Hepatocyte (in vitro differentiated cells): ENCODE data around the gene BANK1. TPM values are rescaled to one million over a fixed set of nuclear protein-coding genes. Genes with fewer than 3 reads are reported as not detected.

ENCODE experiments used
- DNase-seq: peaks from one replicate; pipeline ENCODE4 v3.0.0-alpha.2; 2016; ENCODE audit warnings: low spot score
- H2AFZ ChIP-seq: fragments of 200-600 bp; sonication (generic); 2 replicates; pipeline ENCODE4 v1.6.0; 2016; ENCODE audit warnings: antibody characterized with exemption, mild to moderate bottlenecking
- H3K27ac ChIP-seq: fragments of 200-600 bp; sonication (generic); 2 replicates; pipeline ENCODE4 v1.5.1; 2016; ENCODE audit warnings: mild to moderate bottlenecking
- H3K27me3 ChIP-seq: fragments of 200-600 bp; sonication (generic); 2 replicates; pipeline ENCODE4 v1.6.1; 2016
- H3K36me3 ChIP-seq: fragments of 200-600 bp; sonication (generic); replicated peaks from 2 replicates; pipeline ENCODE4 v1.5.1; 2016; ENCODE audit warnings: low read depth; ENCODE audit not compliant: insufficient read depth
- H3K4me1 ChIP-seq: fragments of 200-600 bp; sonication (generic); 2 replicates; pipeline ENCODE4 v1.5.1; 2016; ENCODE audit warnings: mild to moderate bottlenecking, moderate library complexity; ENCODE audit not compliant: insufficient read depth
- H3K4me2 ChIP-seq: fragments of 200-600 bp; sonication (generic); 2 replicates; pipeline ENCODE4 v1.6.0; 2016
- H3K4me3 ChIP-seq: fragments of 200-600 bp; sonication (generic); 2 replicates; pipeline ENCODE4 v1.5.1; 2016; ENCODE audit warnings: mild to moderate bottlenecking
- H3K79me2 ChIP-seq: fragments of 200-600 bp; sonication (generic); 2 replicates; pipeline ENCODE4 v1.6.0; 2017; ENCODE audit warnings: mild to moderate bottlenecking
- H3K9me2 ChIP-seq: fragments of 200-600 bp; sonication (generic); replicated peaks from 2 replicates; pipeline ENCODE4 v1.6.0; 2017; ENCODE audit warnings: mild to moderate bottlenecking; ENCODE audit not compliant: insufficient read depth
- H3K9me3 ChIP-seq: fragments of 200-600 bp; sonication (generic); 2 replicates; pipeline ENCODE4 v1.5.1; 2016; ENCODE audit warnings: low read depth, mild to moderate bottlenecking
- H4K20me1 ChIP-seq: fragments of 200-600 bp; sonication (generic); 2 replicates; pipeline ENCODE4 v1.6.0; 2016; ENCODE audit warnings: mild to moderate bottlenecking; ENCODE audit not compliant: insufficient read depth, poor library complexity, severe bottlenecking
- EZH2 ChIP-seq: fragments of 200-600 bp; sonication (generic); IDR thresholded peaks from 2 replicates; pipeline ENCODE4 v1.6.1; 2016; ENCODE audit warnings: antibody characterized with exemption, mild to moderate bottlenecking, borderline replicate concordance
- EZH2phosphoT487 ChIP-seq: fragments of 200-600 bp; sonication (generic); IDR thresholded peaks from one replicate; pipeline ENCODE4 v1.6.1; 2018; ENCODE audit warnings: antibody characterized with exemption, mild to moderate bottlenecking, low read depth, moderate library complexity; ENCODE audit not compliant: unreplicated experiment, severe bottlenecking
- WGBS: methylation state at CpG from one replicate; pipeline ENCODE4 v1.1.6; 2016; ENCODE audit warnings: low lambda C conversion rate; ENCODE audit errors: missing lambda C conversion rate; 5-methylcytosine and 5-hydroxymethylcytosine counted together
- polyA plus RNA-seq: library from polyadenylated mRNA; unstranded; fragments of >200 nt; fragmentation: Nextera tagmentation; extraction: Ambion mirVana; gene quantifications from 2 replicates; pipeline ENCODE4 v1.2.1, GENCODE V29; 2016
- total RNA-seq: library from RNA; depleted of rRNA; stranded (reverse); fragments of >200 nt; gene quantifications from 2 replicates; pipeline ENCODE4 v1.2.3, GENCODE V29; 2014
- TF ChIP-seq, protein P1 (sequence below): fragments of 200-600 bp; sonication (generic); IDR thresholded peaks from 2 replicates; pipeline ENCODE4 v1.5.1; 2016; ENCODE audit warnings: antibody characterized with exemption, mild to moderate bottlenecking; ENCODE audit not compliant: poor library complexity

BANK1 gene
- total and polyA plus RNA-seq, 2 experiments from 2014 or later, result 0.17 to 0.29 TPM

DNA sequence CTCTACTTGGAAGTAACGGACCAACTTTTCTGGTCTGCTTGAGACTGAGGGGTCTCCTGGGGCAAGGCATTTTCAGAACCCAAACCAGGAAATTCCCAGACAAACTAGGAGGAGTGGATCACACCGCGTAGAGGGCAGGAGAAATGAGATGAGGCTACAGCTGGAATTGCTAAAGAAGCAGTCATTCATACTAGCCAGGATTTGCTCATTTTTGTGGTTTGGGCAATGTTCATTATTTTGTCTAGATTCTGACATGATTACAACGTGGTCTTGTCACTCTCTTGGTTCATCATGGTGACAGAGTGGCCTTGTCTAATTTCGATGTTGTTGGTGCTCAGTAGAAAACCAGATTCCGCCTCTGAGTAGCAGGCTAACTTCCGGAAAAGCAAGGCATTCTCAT is 63.2 kb downstream of the BANK1 start:
- Histone ChIP-seq H3K27ac (no peak overlapping the region), H3K4me3 (no peak overlapping the region), H4K20me1 (no peaks in the 10 kb centered on the region), H3K4me1 (no peaks in the 10 kb centered on the region), H3K9me2 (no peaks in the 10 kb centered on the region), H2AFZ (no peak overlapping the region), H3K36me3 (no peaks in the 10 kb centered on the region), H3K79me2 (no peaks in the 10 kb centered on the region), H3K9me3 (no peaks in the 10 kb centered on the region), H3K27me3 (no peaks in the 10 kb centered on the region), H3K4me2 (no peak overlapping the region)
- WGBS, result 90% methylated on average over 7 of the region's 7 CpGs
- no peak for DNase-seq
- TF ChIP-seq EZH2 (no peak), EZH2phosphoT487 (no peak)
- TF ChIP-seq, protein P1, sequence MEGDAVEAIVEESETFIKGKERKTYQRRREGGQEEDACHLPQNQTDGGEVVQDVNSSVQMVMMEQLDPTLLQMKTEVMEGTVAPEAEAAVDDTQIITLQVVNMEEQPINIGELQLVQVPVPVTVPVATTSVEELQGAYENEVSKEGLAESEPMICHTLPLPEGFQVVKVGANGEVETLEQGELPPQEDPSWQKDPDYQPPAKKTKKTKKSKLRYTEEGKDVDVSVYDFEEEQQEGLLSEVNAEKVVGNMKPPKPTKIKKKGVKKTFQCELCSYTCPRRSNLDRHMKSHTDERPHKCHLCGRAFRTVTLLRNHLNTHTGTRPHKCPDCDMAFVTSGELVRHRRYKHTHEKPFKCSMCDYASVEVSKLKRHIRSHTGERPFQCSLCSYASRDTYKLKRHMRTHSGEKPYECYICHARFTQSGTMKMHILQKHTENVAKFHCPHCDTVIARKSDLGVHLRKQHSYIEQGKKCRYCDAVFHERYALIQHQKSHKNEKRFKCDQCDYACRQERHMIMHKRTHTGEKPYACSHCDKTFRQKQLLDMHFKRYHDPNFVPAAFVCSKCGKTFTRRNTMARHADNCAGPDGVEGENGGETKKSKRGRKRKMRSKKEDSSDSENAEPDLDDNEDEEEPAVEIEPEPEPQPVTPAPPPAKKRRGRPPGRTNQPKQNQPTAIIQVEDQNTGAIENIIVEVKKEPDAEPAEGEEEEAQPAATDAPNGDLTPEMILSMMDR, result no peak

DNA sequence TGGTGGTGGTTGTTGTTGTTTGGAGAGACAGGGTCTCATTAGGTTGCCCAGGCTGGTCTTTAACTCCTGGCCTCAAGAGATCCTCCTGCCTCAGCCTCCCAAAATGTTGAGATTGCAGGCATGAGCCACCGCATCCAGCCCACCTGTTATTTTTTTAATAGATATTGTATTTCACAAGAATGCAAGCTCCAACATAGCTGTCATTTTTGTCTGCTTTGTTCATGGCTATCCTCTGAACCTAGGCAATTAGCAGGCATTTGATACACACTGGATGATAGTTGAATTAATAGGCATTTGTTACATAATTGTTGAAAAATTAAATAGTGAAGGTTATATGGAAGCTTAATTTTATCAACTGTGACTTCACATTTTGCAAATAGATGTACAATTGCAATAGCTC is 64.7 kb downstream of the BANK1 start:
- Histone ChIP-seq H3K9me3 (no peaks in the 10 kb centered on the region), H3K36me3 (no peaks in the 10 kb centered on the region), H3K4me2 (no peak overlapping the region), H3K4me3 (no peak overlapping the region), H3K27ac (no peak overlapping the region), H2AFZ (no peak overlapping the region), H4K20me1 (no peaks in the 10 kb centered on the region), H3K79me2 (no peaks in the 10 kb centered on the region), H3K27me3 (no peaks in the 10 kb centered on the region), H3K4me1 (no peaks in the 10 kb centered on the region), H3K9me2 (no peaks in the 10 kb centered on the region)
- WGBS, result 78% methylated on average over 1 of the region's 1 CpG
- DNase-seq, result no peak
- TF ChIP-seq EZH2phosphoT487 (no peak), EZH2 (no peak)
- TF ChIP-seq, protein P1, result no peak

DNA sequence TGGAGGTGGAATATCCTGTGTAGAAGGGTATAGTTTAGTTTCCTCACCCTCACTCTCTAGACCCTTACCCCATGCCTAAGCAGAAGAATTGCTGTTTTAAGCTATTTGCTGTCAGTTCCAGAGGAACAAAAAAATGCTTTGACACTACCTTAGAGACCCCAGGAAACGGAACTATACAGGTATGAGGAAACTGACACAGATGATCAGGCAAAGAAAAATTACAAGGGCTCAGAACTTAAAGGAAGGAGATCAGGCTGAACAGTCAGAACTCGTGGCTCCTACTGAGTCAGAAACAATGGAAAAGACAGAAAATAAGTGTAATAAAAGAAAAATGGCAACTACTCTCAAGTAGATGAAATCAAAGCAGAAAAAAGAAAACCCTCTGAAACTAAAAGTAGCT is 65.6 kb downstream of the BANK1 start:
- 88% methylated on average over 2 of the region's 2 CpGs for WGBS
- H3K9me2 ChIP-seq, result no peaks in the 10 kb centered on the region

DNA sequence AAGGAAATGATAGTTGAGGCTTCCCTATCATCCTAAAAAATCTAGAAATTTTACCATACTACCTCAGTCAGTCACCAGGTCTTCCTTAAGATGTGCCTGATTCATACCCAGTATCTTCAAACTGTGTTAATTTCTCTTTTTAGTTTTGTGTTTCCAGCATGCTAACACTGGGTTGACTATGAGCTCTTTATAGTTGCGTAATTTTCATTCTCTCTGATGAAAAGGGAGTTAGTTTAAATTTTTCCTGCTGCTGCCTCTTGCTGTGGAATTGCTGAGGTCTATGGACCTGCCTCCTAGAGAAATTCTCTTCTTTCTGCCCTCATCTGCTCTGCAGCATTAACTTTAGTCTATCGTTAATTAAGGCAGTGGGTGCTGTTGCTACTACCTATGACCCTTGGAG is 66.6 kb downstream of the BANK1 start:
- Histone ChIP-seq H3K27ac (no peak overlapping the region), H3K27me3 (no peaks in the 10 kb centered on the region), H3K9me2 (no peaks in the 10 kb centered on the region), H4K20me1 (no peaks in the 10 kb centered on the region), H3K9me3 (no peaks in the 10 kb centered on the region), H3K4me1 (no peaks in the 10 kb centered on the region), H3K4me3 (no peak overlapping the region), H3K36me3 (no peaks in the 10 kb centered on the region), H3K4me2 (no peak overlapping the region), H2AFZ (no peak overlapping the region), H3K79me2 (no peaks in the 10 kb centered on the region)
- WGBS, result 86% methylated on average over 2 of the region's 2 CpGs
- TF ChIP-seq EZH2phosphoT487 (no peak), EZH2 (no peak)
- no peak for DNase-seq

More for the DNA sequence above, 65.6 kb downstream of the BANK1 start:
- no peak overlapping the region for H3K4me2 ChIP-seq
- H3K36me3 ChIP-seq, result no peaks in the 10 kb centered on the region
- no peaks in the 10 kb centered on the region for H3K27me3 ChIP-seq
- no peak for TF ChIP-seq EZH2phosphoT487
- no peaks in the 10 kb centered on the region for H3K79me2 ChIP-seq
- no peak for DNase-seq
- H2AFZ ChIP-seq, result no peak overlapping the region
- no peak overlapping the region for H3K27ac ChIP-seq
- H3K9me3 ChIP-seq, result no peaks in the 10 kb centered on the region
- H3K4me3 ChIP-seq, result no peak overlapping the region
- H3K4me1 ChIP-seq, result no peaks in the 10 kb centered on the region
- no peaks in the 10 kb centered on the region for H4K20me1 ChIP-seq

DNA sequence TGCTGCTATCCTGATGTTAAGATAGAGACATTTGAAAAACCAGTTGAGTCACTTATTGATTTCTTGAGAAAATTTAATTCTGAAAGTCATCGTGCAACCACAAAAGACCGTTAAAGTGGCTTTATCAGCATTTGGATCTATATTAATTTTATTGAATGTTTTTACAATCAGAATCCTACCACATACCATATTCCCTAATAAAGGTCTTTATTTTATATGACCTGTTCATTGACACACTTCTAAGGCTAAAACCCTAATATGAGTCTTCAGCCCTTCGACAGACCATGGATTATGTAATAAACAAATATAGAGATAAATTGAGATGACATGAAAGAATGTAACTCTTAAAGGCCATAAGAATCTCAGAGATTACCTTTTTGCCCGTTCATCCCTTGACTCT is 68.1 kb downstream of the BANK1 start:
- no peak overlapping the region for H3K4me3 ChIP-seq
- no peaks in the 10 kb centered on the region for H3K9me2 ChIP-seq
- H3K79me2 ChIP-seq, result no peaks in the 10 kb centered on the region
- no peak for DNase-seq
- H3K27me3 ChIP-seq, result no peaks in the 10 kb centered on the region
- no peak overlapping the region for H3K27ac ChIP-seq
- WGBS, result 83% methylated on average over 4 of the region's 4 CpGs
- no peaks in the 10 kb centered on the region for H3K36me3 ChIP-seq
- H3K4me1 ChIP-seq, result no peaks in the 10 kb centered on the region
- no peak overlapping the region for H2AFZ ChIP-seq
- no peaks in the 10 kb centered on the region for H3K9me3 ChIP-seq
- H3K4me2 ChIP-seq, result no peak overlapping the region
- TF ChIP-seq EZH2phosphoT487, result no peak
- no peaks in the 10 kb centered on the region for H4K20me1 ChIP-seq
